Left colon (tissue), 2 donors: ENCODE measurements around the gene SEMA3A. TPM values are rescaled to one million over a fixed set of nuclear protein-coding genes. Genes with fewer than 3 reads are reported as not detected.
A peak's percentile ranks its signal among the peaks of the same experiment; 100 is the strongest.

Experiments used
- ATAC-seq: fragments of 200-7000 bp; cut with Tn5 transposase; one replicate; pipeline ENCODE4 v1.9.1; 2020; ENCODE audit warnings: mild to moderate bottlenecking, moderate library complexity
- DNase-seq, 2 donors: peaks; one replicate each; pipeline ENCODE4 v3.0.0-alpha.2; 2020
- intact Hi-C, 2 donors: fragments of 100-400 bp; cut with DNase I in 1 of 2; cut with micrococcal nuclease in 1 of 2; formaldehyde crosslinking; loops; one replicate each; pipeline versions ENCODE4 v1.11.2 to v1.14.0; 2022; cut with DNase I, micrococcal nuclease
- total RNA-seq, 2 donors: library from RNA; stranded (reverse); fragmentation: NEBNext Ultra II Directional; extraction: Animal tissue kit (Norgen Biotek cat#: 25700); gene quantifications; one replicate each; pipeline ENCODE4 v1.2.1, GENCODE V29; 2021
- donor health status: DM: no; HTN: no; CAD: no.
- donor health status: DM: yes; HTN: yes; CAD: no.

Gene SEMA3A
- total RNA-seq, 2 donors from 2014 or later: 3.4 to 12.6 TPM

GRCh38 chr7:84047085-84047484 is 147.5 kb downstream of the SEMA3A start:
- ATAC-seq (no peak), DNase-seq (no peak)

GRCh38 chr7:84044834-84045233 is 149.8 kb downstream of the SEMA3A start:
- DNase-seq (no peak), ATAC-seq (no peak)
- intact Hi-C loops: no loop called here

More at GRCh38 chr7:84047085-84047484, 147.5 kb downstream of the SEMA3A start:
- intact Hi-C loops: no loop called here

- ATAC-seq (no peak), DNase-seq (no peak)
- intact Hi-C loops: no loop called here
Observed at GRCh38 chr7:84043661-84044191, 150.9 kb downstream of the SEMA3A start.

GRCh38 chr7:84042110-84042539 is 152.5 kb downstream of the SEMA3A start:
- intact Hi-C loops: no loop called here
- ATAC-seq (peak; percentile 82), DNase-seq (no peak)

GRCh38 chr7:84041649-84042048 is 152.9 kb downstream of the SEMA3A start:
- no peak for DNase-seq
- intact Hi-C loops: no loop called here
- ATAC-seq: no peak

- DNase-seq (no peak), ATAC-seq (no peak)
- intact Hi-C loops: no loop called here
Observed at GRCh38 chr7:84040355-84040754, 154.2 kb downstream of the SEMA3A start.

GRCh38 chr7:84039432-84039831 is 155.2 kb downstream of the SEMA3A start:
- intact Hi-C loops: no loop called here
- DNase-seq (no peak), ATAC-seq (no peak)

- DNase-seq (no peak), ATAC-seq (no peak)
- intact Hi-C loops: no loop called here
Observed at GRCh38 chr7:84027678-84028077, 166.9 kb downstream of the SEMA3A start.

- DNase-seq (no peak), ATAC-seq (no peak)
- intact Hi-C loops: no loop called here
Observed at GRCh38 chr7:84025332-84025927, 169.2 kb downstream of the SEMA3A start.

- peak; percentile 15 to 35 for DNase-seq
- intact Hi-C loops: no loop called here
Observed at GRCh38 chr7:84022684-84023308, 171.8 kb downstream of the SEMA3A start.

GRCh38 chr7:84022009-84022408 is 172.6 kb downstream of the SEMA3A start:
- intact Hi-C loops: no loop called here
- ATAC-seq (no peak), DNase-seq (no peak)

More at GRCh38 chr7:84022684-84023308, 171.8 kb downstream of the SEMA3A start:
- ATAC-seq: peak; percentile 96

- ATAC-seq (no peak), DNase-seq (no peak)
- intact Hi-C loops: no loop called here
Observed at GRCh38 chr7:84021292-84021908, 173.2 kb downstream of the SEMA3A start.

GRCh38 chr7:84017651-84018050 is 176.9 kb downstream of the SEMA3A start:
- intact Hi-C loops: no loop called here
- no peak for DNase-seq
- no peak for ATAC-seq

- no peak for DNase-seq
- intact Hi-C loops: no loop called here
- ATAC-seq: no peak
Observed at GRCh38 chr7:84013616-84014240, 180.9 kb downstream of the SEMA3A start.

GRCh38 chr7:84009782-84010181 is 184.8 kb downstream of the SEMA3A start:
- ATAC-seq (no peak), DNase-seq (no peak)
- intact Hi-C loops: no loop called here

- DNase-seq (no peak), ATAC-seq (no peak)
- intact Hi-C loops: no loop called here
Observed at GRCh38 chr7:84009051-84009450, 185.5 kb downstream of the SEMA3A start.

- intact Hi-C loops: no loop called here
- no peak for ATAC-seq
- DNase-seq: no peak
Observed at GRCh38 chr7:84003191-84003590, 191.4 kb downstream of the SEMA3A start.

GRCh38 chr7:84002348-84002747 is 192.2 kb downstream of the SEMA3A start:
- ATAC-seq (no peak), DNase-seq (no peak)
- intact Hi-C loops: no loop called here

- intact Hi-C loops: no loop called here
- no peak for ATAC-seq
- no peak for DNase-seq
Observed at GRCh38 chr7:83996879-83997278, 197.7 kb downstream of the SEMA3A start.

- ATAC-seq: no peak
- intact Hi-C loops: no loop called here
- DNase-seq: no peak
Observed at GRCh38 chr7:83987764-83988163, 206.8 kb downstream of the SEMA3A start.
